OCI-LY7 (cell line): ENCODE results near the gene REC8. TPM values are rescaled to one million over a fixed set of nuclear protein-coding genes. Genes with fewer than 3 reads are reported as not detected.

Experiments
- BruUV-seq: library from RNA; stranded (reverse); fragments of 400-500 nt; replicated peaks from 2 replicates; lab custom pipeline; 2021; lab: Mats Ljungman, UMichigan
- CTCF ChIA-PET: fragments of 300-600 bp; sonication (Branson Sonifier 250); formaldehyde crosslinking; loops from one replicate; lab custom pipeline; 2022; ENCODE audit warnings: antibody characterized with exemption; ENCODE audit not compliant: unreplicated experiment; lab: Charles Lee
- POLR2A ChIA-PET: fragments of 300-600 bp; sonication (Branson Sonifier 250); formaldehyde crosslinking; loops from one replicate; lab custom pipeline; 2022; ENCODE audit warnings: antibody characterized with exemption; lab: Charles Lee
- DNase-seq: peaks from one replicate; pipeline ENCODE4 v3.0.0-alpha.2; 2015; ENCODE audit warnings: low spot score
- H2AFZ ChIP-seq: fragments of 200-600 bp; sonication (generic), shearing (Covaris generic); 2 replicates; pipeline ENCODE4 v1.6.1; 2014; ENCODE audit warnings: mild to moderate bottlenecking, antibody characterized with exemption, low read length, moderate library complexity
- H3K27ac ChIP-seq: fragments of 200-600 bp; sonication (generic); 2 replicates; pipeline ENCODE4 v1.5.1; 2014; ENCODE audit warnings: mixed run types, low read depth, mild to moderate bottlenecking, moderate library complexity, low read length, inconsistent platforms; ENCODE audit not compliant: poor library complexity, severe bottlenecking
- H3K36me3 ChIP-seq: fragments of 200-600 bp; sonication (generic); 2 replicates; pipeline ENCODE4 v1.6.1; 2014; ENCODE audit warnings: mild to moderate bottlenecking, antibody characterized with exemption, low read length, moderate library complexity, mixed read lengths; ENCODE audit not compliant: insufficient read depth
- H3K4me1 ChIP-seq: fragments of 200-600 bp; sonication (generic); 2 replicates; pipeline ENCODE4 v1.5.1; 2014; ENCODE audit warnings: mild to moderate bottlenecking, low read length; ENCODE audit not compliant: insufficient read depth, poor library complexity, severe bottlenecking
- H3K4me2 ChIP-seq: fragments of 200-600 bp; sonication (generic); 2 replicates; pipeline ENCODE4 v1.6.1; 2014; ENCODE audit warnings: mild to moderate bottlenecking, low read length
- H3K4me3 ChIP-seq: fragments of 200-600 bp; sonication (generic); 2 replicates; pipeline ENCODE4 v1.5.1; 2014; ENCODE audit warnings: mild to moderate bottlenecking, low read depth, low read length; ENCODE audit not compliant: poor library complexity, severe bottlenecking
- H3K79me2 ChIP-seq: fragments of 200-600 bp; sonication (generic); 2 replicates; pipeline ENCODE4 v1.6.1; 2016; ENCODE audit warnings: low read depth, mild to moderate bottlenecking, low read length, moderate library complexity, mixed read lengths; ENCODE audit not compliant: insufficient read depth
- H3K9me2 ChIP-seq: fragments of 200-600 bp; sonication (generic); 2 replicates; pipeline ENCODE4 v1.6.1; 2016; ENCODE audit warnings: mild to moderate bottlenecking, low read length, mixed read lengths; ENCODE audit not compliant: insufficient read depth
- H3K9me3 ChIP-seq: fragments of 200-600 bp; sonication (generic); 2 replicates; pipeline ENCODE4 v1.6.1; 2014; ENCODE audit warnings: mild to moderate bottlenecking, mixed run types, low read length, mixed read lengths
- H4K20me1 ChIP-seq: fragments of 200-600 bp; sonication (generic); 2 replicates; pipeline ENCODE4 v1.6.1; 2014; ENCODE audit warnings: mild to moderate bottlenecking, antibody characterized with exemption, low read length, moderate library complexity, mixed read lengths; ENCODE audit not compliant: insufficient read depth
- EZH2phosphoT487 ChIP-seq: fragments of 200-600 bp; sonication (generic); IDR thresholded peaks from 2 replicates; pipeline ENCODE4 v1.6.1; 2018; ENCODE audit warnings: low read depth, borderline replicate concordance, mild to moderate bottlenecking, mixed run types, antibody characterized with exemption, low read length, moderate library complexity, mixed read lengths
- intact Hi-C: fragments of 100-400 bp; cut with micrococcal nuclease; formaldehyde crosslinking; loops from one replicate; pipeline ENCODE4 v1.10.0; 2022; ENCODE audit not compliant: unreplicated experiment
- total RNA-seq, 2 experiments: library from RNA; depleted of rRNA in 1 of 2; stranded (reverse); fragments of >200 nt in 1 of 2; shearing (Covaris generic) in 1 of 2; gene quantifications; 2 replicates each; pipeline ENCODE4 v1.2.3, GENCODE V29; 2014 to 2022
- TF ChIP-seq, protein P1 (sequence below): fragments of 200-600 bp; sonication (generic); conservative IDR thresholded peaks from 2 replicates; pipeline ENCODE4 v1.5.1; 2014; ENCODE audit warnings: mild to moderate bottlenecking, antibody characterized with exemption, low read length, moderate library complexity, mixed read lengths

Gene REC8
- total RNA-seq, 2 experiments from 2014 or later: 9.8 to 14.2 TPM

DNA sequence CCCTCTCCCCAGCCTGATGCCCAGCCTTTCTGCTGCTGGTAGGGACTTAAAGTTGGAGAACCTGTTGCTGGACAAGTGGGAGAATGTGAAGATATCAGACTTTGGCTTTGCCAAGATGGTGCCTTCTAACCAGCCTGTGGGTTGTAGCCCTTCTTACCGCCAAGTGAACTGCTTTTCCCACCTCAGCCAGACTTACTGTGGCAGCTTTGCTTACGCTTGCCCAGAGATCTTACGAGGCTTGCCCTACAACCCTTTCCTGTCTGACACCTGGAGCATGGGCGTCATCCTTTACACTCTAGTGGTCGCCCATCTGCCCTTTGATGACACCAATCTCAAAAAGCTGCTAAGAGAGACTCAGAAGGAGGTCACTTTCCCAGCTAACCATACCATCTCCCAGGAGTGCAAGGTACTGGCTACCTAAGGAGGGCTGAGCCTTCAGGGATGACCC, 35.2 kb downstream of the REC8 start:
- no peak overlapping the region for H2AFZ ChIP-seq

DNA sequence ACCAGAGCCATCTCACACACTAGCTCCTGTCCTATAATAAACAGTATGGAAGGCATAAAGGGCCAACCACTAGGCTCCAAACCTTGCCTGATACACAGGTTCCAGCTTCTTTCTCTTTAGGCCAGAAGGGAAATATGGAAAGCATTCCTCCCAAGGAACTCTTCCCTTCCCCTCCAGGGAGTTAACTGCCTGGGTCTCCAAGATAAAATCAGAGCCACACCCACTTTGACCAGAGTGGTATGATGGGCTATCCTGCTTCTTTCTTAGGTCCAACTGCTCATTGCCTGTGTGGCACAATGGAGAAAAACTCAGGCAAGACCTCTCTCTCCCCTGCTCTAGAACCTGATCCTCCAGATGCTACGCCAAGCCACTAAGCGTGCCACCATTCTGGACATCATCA, 35.7 kb downstream of the REC8 start:
- no peak overlapping the region for H3K4me2 ChIP-seq
- no peak for DNase-seq
- intact Hi-C loops: no loop called here
- peaks cover 90% of the 10 kb centered on the region for H3K36me3 ChIP-seq
- ChIA-PET POLR2A (interaction anchor here (0.7 kb wide), 1 partner anchor 39 kb away, joined by 3 read pairs; no protein-coding TSS in a partner anchor), CTCF (no interaction called here)
- no peak overlapping the region for H3K4me3 ChIP-seq
- H3K9me2 ChIP-seq: no peaks in the 10 kb centered on the region
- no TSS peak for BruUV-seq
- H4K20me1 ChIP-seq: no peaks in the 10 kb centered on the region
- H2AFZ ChIP-seq: no peak overlapping the region
- peaks cover 14% of the 10 kb centered on the region for H3K79me2 ChIP-seq
- H3K4me1 ChIP-seq: peaks cover 11% of the 10 kb centered on the region
- no peak for TF ChIP-seq EZH2phosphoT487
- TF ChIP-seq, protein P1, sequence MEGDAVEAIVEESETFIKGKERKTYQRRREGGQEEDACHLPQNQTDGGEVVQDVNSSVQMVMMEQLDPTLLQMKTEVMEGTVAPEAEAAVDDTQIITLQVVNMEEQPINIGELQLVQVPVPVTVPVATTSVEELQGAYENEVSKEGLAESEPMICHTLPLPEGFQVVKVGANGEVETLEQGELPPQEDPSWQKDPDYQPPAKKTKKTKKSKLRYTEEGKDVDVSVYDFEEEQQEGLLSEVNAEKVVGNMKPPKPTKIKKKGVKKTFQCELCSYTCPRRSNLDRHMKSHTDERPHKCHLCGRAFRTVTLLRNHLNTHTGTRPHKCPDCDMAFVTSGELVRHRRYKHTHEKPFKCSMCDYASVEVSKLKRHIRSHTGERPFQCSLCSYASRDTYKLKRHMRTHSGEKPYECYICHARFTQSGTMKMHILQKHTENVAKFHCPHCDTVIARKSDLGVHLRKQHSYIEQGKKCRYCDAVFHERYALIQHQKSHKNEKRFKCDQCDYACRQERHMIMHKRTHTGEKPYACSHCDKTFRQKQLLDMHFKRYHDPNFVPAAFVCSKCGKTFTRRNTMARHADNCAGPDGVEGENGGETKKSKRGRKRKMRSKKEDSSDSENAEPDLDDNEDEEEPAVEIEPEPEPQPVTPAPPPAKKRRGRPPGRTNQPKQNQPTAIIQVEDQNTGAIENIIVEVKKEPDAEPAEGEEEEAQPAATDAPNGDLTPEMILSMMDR: no peak
- H3K9me3 ChIP-seq: peaks cover 4% of the 10 kb centered on the region; the same call in 1 of the 2 replicates
- H3K27ac ChIP-seq: no peak overlapping the region

More for the DNA sequence above, 35.2 kb downstream of the REC8 start:
- Histone ChIP-seq H3K36me3 (peaks cover 95% of the 10 kb centered on the region), H3K27ac (no peak overlapping the region), H3K4me3 (no peak overlapping the region), H3K4me2 (no peak overlapping the region), H3K9me2 (no peaks in the 10 kb centered on the region), H3K9me3 (peaks cover 4% of the 10 kb centered on the region; the same call in 1 of the 2 replicates), H3K79me2 (peaks cover 9% of the 10 kb centered on the region; the same call in 1 of the 2 replicates), H4K20me1 (no peaks in the 10 kb centered on the region), H3K4me1 (peaks cover 7% of the 10 kb centered on the region)
- peak; percentile 24 for DNase-seq
- no peak for TF ChIP-seq EZH2phosphoT487
- TF ChIP-seq, protein P1: no peak
- CTCF ChIA-PET: no interaction called here
- no TSS peak for BruUV-seq
- intact Hi-C loops: no loop called here
- POLR2A ChIA-PET: interaction anchor here (0.7 kb wide), 1 partner anchor 39 kb away, joined by 3 read pairs; no protein-coding TSS in a partner anchor

DNA sequence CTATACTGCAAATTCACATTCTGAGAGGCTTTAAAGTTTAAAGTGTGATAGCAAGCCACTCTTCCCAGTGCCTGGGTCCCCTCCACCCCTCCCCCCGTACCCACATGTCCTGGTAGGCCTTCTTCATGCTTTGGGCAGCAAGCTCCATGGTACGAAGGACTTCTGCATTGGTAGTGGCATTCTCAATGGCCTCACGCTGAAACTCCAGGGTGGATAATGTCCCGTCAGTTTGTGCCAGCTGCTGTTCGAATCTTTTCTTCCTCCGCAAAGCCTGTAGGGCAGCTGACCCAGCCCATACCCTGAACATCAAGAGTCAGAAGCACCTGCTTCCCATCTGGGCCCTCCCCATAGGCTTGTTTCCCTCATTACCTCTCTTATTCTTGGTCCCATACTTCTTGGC, 39.4 kb downstream of the REC8 start:
- peaks cover 27% of the 10 kb centered on the region for H3K79me2 ChIP-seq
- no peak overlapping the region for H3K27ac ChIP-seq

More for the DNA sequence above, 39.4 kb downstream of the REC8 start:
- DNase-seq: no peak
- TF ChIP-seq EZH2phosphoT487: no peak
- TF ChIP-seq, protein P1: no peak
- ChIA-PET POLR2A (interaction anchor here (0.6 to 1.2 kb wide), 3 partner anchors 8 to 26 kb away, joined by 3 to 4 read pairs (median 3); no protein-coding TSS in a partner anchor), CTCF (interaction anchor here (0.9 kb wide), 1 partner anchor 16 kb away, joined by 4 read pairs; the partner anchor contains the start of gene TM9SF1)
- H3K9me2 ChIP-seq: no peaks in the 10 kb centered on the region
- no peaks in the 10 kb centered on the region for H4K20me1 ChIP-seq
- no peak overlapping the region for H2AFZ ChIP-seq
- H3K4me2 ChIP-seq: 0 out of 2 replicates have a peak overlapping the region, but pooled peaks have one; percentile 17
- H3K9me3 ChIP-seq: no peaks in the 10 kb centered on the region
- H3K4me3 ChIP-seq: no peak overlapping the region
- peaks cover 56% of the 10 kb centered on the region for H3K36me3 ChIP-seq
- peaks cover 29% of the 10 kb centered on the region for H3K4me1 ChIP-seq
- intact Hi-C loops: no loop called here
- BruUV-seq: no TSS peak
